ENCODE data around the gene GPR137C. TPM values are rescaled to one million over a fixed set of nuclear protein-coding genes. Genes with fewer than 3 reads are reported as not detected.
A peak's percentile ranks its signal among the peaks of the same experiment; 100 is the strongest.
"Not testable (repeated sequence)": the region's sequence is repeated elsewhere in the genome, so short reads cannot be mapped to it uniquely, and the experiment has no call there.

The GPR137C gene
- total RNA-seq, 2 experiments from 2014 or later, result 0.05 to 0.11 TPM

- POLR2A ChIA-PET, result no interaction called here
- ATAC-seq, result no peak
- H3K27me3 Mint-ChIP-seq, result peaks cover 10% of the 10 kb centered on the region
- intact Hi-C loops (cut with micrococcal nuclease), result no loop called here
- no peak overlapping the region for H3K4me3 Mint-ChIP-seq
- H3K27ac Mint-ChIP-seq, result no peak overlapping the region
- no peaks in the 10 kb centered on the region for H3K36me3 Mint-ChIP-seq (ENCODE audit: low read depth)
- H3K4me1 Mint-ChIP-seq (ENCODE audit: low read depth), result no peaks in the 10 kb centered on the region
- CTCF ChIA-PET, result interaction anchor here (1.2 to 1.5 kb wide), 2 partner anchors 10 to 23 kb away, joined by 3 to 4 read pairs; no protein-coding TSS in a partner anchor
- DNase-seq, result no peak
- TF ChIP-seq, protein P1, sequence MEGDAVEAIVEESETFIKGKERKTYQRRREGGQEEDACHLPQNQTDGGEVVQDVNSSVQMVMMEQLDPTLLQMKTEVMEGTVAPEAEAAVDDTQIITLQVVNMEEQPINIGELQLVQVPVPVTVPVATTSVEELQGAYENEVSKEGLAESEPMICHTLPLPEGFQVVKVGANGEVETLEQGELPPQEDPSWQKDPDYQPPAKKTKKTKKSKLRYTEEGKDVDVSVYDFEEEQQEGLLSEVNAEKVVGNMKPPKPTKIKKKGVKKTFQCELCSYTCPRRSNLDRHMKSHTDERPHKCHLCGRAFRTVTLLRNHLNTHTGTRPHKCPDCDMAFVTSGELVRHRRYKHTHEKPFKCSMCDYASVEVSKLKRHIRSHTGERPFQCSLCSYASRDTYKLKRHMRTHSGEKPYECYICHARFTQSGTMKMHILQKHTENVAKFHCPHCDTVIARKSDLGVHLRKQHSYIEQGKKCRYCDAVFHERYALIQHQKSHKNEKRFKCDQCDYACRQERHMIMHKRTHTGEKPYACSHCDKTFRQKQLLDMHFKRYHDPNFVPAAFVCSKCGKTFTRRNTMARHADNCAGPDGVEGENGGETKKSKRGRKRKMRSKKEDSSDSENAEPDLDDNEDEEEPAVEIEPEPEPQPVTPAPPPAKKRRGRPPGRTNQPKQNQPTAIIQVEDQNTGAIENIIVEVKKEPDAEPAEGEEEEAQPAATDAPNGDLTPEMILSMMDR (IDR thresholded peaks at IDR 0.05), result no peak
- no peaks in the 10 kb centered on the region for H3K9me3 Mint-ChIP-seq
Observed at GRCh38 chr14:52558688-52559087, 6.1 kb downstream of the GPR137C start.

DNA sequence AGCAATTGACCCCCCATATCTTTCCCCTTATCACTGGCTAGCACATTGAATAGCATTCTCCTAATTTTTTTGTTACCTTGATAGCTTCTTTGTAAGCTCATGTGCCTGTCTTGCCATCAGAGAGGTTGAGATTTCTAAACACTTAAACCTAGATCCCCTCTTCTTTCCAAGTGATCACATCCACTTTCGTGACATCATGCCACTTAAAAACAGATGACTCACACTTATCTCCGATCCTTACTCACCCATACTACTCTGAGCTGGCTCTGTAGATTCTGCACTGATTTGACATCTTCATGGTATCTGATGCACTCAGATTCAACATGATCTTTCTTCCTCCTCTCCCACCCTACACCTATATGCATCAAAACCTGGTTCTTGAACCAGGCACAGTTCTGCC lies 10.5 kb downstream of the GPR137C start:
- Mint-ChIP-seq H3K4me3 (no peak overlapping the region), H3K27ac (no peak overlapping the region), H3K36me3 (ENCODE audit: low read depth) (no peaks in the 10 kb centered on the region), H3K9me3 (no peaks in the 10 kb centered on the region), H3K4me1 (ENCODE audit: low read depth) (no peaks in the 10 kb centered on the region), H3K27me3 (peaks cover 3% of the 10 kb centered on the region)
- ChIA-PET POLR2A (interaction anchor here (0.5 to 1.1 kb wide), 3 partner anchors 11 to 228 kb away, joined by 3 to 6 read pairs (median 3); partner anchors contain the start of genes GPR137C and TXNDC16), CTCF (no interaction called here)
- DNase-seq, result no peak
- TF ChIP-seq, protein P1 (IDR thresholded peaks at IDR 0.05), result no peak
- peak; percentile 39 for ATAC-seq
- intact Hi-C loops (cut with micrococcal nuclease), result no loop called here

DNA sequence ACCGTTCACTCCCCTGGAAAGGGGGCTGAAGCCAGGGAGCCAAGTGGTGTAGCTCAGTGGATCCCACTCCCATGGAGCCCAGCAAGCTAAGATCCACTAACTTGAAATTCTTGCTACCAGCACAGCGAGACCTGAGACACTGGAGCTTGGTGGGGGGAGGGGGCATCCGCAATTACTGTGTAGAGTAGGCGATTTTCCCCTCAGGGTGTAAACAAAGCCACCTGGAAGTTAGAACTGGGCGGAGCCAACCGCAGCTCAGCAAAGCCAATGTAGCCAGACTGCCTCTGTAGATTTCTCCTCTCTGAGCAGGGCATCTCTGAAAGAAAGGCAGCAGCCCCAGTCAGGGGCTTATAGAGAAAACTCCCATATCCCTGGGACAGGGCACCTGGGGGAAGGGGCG lies 15.8 kb downstream of the GPR137C start:
- CTCF ChIA-PET, result interaction anchor here (0.8 kb wide), 1 partner anchor 9 kb away, joined by 3 read pairs; no protein-coding TSS in a partner anchor

DNA sequence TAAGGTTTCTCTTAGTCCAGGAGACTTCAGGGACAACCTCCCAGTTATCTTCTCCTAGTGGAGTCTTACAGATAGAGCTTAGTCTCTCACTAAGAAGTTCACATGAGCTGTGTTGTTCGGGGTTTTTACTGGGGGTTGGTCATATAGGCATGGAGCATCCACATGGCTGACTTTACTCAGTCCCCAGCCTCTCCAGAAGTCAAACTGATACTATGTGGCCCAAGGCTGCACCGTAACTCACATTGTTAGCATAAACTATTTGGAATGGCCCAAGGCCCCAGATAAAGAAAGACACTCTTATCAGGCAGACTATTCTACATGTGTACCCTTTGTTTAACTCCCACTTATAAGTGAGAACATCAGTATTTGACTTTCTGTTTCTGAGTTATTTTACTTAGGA lies 23.2 kb downstream of the GPR137C start:
- Mint-ChIP-seq H3K36me3 (ENCODE audit: low read depth) (peaks cover 6% of the 10 kb centered on the region), H3K27me3 (no peaks in the 10 kb centered on the region), H3K9me3 (peaks cover 27% of the 10 kb centered on the region), H3K4me3 (no peak overlapping the region), H3K27ac (no peak overlapping the region), H3K4me1 (ENCODE audit: low read depth) (no peaks in the 10 kb centered on the region)
- ChIA-PET CTCF (no interaction called here), POLR2A (interaction anchor here (0.6 to 1.1 kb wide), 2 partner anchors 13 to 183 kb away, joined by 3 read pairs; no protein-coding TSS in a partner anchor)
- ATAC-seq, result no peak
- TF ChIP-seq, protein P1 (IDR thresholded peaks at IDR 0.05), result no peak
- no peak for DNase-seq
- intact Hi-C loops (cut with micrococcal nuclease), result no loop called here

More for the DNA sequence above, 15.8 kb downstream of the GPR137C start:
- ATAC-seq; H3K4me3 Mint-ChIP-seq; H3K4me1 Mint-ChIP-seq (ENCODE audit: low read depth); POLR2A ChIA-PET; H3K36me3 Mint-ChIP-seq (ENCODE audit: low read depth); H3K27me3 Mint-ChIP-seq; intact Hi-C loops (cut with micrococcal nuclease); DNase-seq; H3K27ac Mint-ChIP-seq: not testable (repeated sequence)
- peaks cover 36% of the 10 kb centered on the region for H3K9me3 Mint-ChIP-seq

DNA sequence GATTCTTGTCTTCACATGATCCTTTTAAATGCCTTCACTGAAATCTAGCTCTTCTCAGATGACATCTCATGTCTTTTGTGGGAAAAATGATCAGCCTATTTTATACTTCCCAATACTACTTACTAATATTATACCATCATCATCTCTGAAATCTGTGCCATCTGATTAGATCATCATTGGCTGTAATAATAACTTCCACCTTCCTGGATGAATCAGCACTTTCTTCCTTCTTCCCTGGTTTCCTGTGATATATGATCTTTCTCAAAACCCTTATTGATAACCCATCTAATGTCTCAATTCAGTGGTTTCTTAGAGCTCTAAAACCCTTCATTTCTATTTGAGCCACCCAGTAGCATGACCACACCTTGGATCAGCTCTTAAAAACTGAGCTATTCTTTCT lies 30.9 kb downstream of the GPR137C start:
- H3K27ac Mint-ChIP-seq, result no peak overlapping the region
- H3K9me3 Mint-ChIP-seq, result no peaks in the 10 kb centered on the region
- intact Hi-C loops (cut with micrococcal nuclease), result no loop called here
- DNase-seq (no peak), ATAC-seq (no peak)
- no peak overlapping the region for H3K4me3 Mint-ChIP-seq
- TF ChIP-seq, protein P1 (IDR thresholded peaks at IDR 0.05), result no peak
- ChIA-PET POLR2A (no interaction called here), CTCF (interaction anchor here (0.6 kb wide), 1 partner anchor 88 kb away, joined by 3 read pairs; no protein-coding TSS in a partner anchor)
- no peaks in the 10 kb centered on the region for H3K36me3 Mint-ChIP-seq (ENCODE audit: low read depth)
- no peaks in the 10 kb centered on the region for H3K4me1 Mint-ChIP-seq (ENCODE audit: low read depth)
- no peaks in the 10 kb centered on the region for H3K27me3 Mint-ChIP-seq

All from activated CD8-positive, alpha-beta T cell treated with anti-CD3 and anti-CD28 coated beads for 36 hours (primary cell).